ENCODE data around the gene PRKCE. TPM values are rescaled to one million over a fixed set of nuclear protein-coding genes. Genes with fewer than 3 reads are reported as not detected.

PRKCE gene
- polyA plus RNA-seq, 1 of the 3 experiments (the other 2 are of a cell fraction) = 16.3 TPM

DNA sequence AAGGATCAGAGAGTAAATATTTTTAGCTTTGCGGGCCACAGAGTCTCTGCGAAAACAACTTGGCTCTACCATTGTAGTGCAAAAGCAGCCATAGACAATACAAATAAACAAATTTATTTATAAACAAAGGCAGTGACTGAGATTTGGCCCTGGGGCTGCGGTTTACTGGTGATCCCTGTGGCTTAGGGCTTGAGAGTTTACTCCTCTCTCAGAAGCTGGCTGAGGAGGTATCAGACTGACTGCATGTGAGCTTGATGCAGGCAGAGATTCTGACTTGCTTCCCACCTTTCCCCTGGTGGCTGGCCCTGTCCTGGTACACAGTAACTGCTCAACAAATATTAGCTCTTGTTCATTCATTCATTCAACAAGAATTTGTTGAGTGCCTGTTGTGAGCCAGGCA, 81.5 kb downstream of the PRKCE start:
- H3K27me3 ChIP-seq (ENCODE audit: insufficient read depth) = no peaks in the 10 kb centered on the region
- no peaks in the 10 kb centered on the region for H4K20me1 ChIP-seq (ENCODE audit: insufficient read depth)
- no peak overlapping the region for H3K9ac ChIP-seq
- no peak for DNase-seq
- no peak for TF ChIP-seq FOSL2 (IDR thresholded peaks at IDR 0.05; ENCODE audit: borderline replicate concordance, low read depth)
- TF ChIP-seq RXRA (IDR thresholded peaks at IDR 0.05; ENCODE audit: borderline replicate concordance, low read depth) = no peak
- no peak for TF ChIP-seq IRF3 (IDR thresholded peaks at IDR 0.05; ENCODE audit: low read depth, low read length)
- TF ChIP-seq, protein P1, sequence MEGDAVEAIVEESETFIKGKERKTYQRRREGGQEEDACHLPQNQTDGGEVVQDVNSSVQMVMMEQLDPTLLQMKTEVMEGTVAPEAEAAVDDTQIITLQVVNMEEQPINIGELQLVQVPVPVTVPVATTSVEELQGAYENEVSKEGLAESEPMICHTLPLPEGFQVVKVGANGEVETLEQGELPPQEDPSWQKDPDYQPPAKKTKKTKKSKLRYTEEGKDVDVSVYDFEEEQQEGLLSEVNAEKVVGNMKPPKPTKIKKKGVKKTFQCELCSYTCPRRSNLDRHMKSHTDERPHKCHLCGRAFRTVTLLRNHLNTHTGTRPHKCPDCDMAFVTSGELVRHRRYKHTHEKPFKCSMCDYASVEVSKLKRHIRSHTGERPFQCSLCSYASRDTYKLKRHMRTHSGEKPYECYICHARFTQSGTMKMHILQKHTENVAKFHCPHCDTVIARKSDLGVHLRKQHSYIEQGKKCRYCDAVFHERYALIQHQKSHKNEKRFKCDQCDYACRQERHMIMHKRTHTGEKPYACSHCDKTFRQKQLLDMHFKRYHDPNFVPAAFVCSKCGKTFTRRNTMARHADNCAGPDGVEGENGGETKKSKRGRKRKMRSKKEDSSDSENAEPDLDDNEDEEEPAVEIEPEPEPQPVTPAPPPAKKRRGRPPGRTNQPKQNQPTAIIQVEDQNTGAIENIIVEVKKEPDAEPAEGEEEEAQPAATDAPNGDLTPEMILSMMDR (IDR thresholded peaks at IDR 0.05) = no peak
- TF ChIP-seq TEAD4 (IDR thresholded peaks at IDR 0.05; ENCODE audit: borderline replicate concordance, insufficient read depth) = no peak
- no peak for TF ChIP-seq PBX3 (IDR thresholded peaks at IDR 0.05)
- no peak for TF ChIP-seq NFIC (IDR thresholded peaks at IDR 0.05; ENCODE audit: borderline replicate concordance)
- POLR2A ChIA-PET = interaction anchor here (1.1 kb wide), 1 partner anchor 51 kb away, joined by 3 read pairs; no protein-coding TSS in a partner anchor
- H3K9me2 ChIP-seq = no peaks in the 10 kb centered on the region
- H3K27ac ChIP-seq (ENCODE audit: low read depth in 2 of 2, low read length in 1 of 2) = no peak overlapping the region
- no peaks in the 10 kb centered on the region; the same call in 1 of the 2 replicates for H3K79me2 ChIP-seq (ENCODE audit: insufficient read depth)
- no peaks in the 10 kb centered on the region; a peak in 1 of 4 replicates for H3K4me1 ChIP-seq (ENCODE audit: control insufficient read depth in 1 of 2, insufficient read depth in 2 of 2, low read depth in 1 of 2, low read length in 1 of 2)
- WGBS (ENCODE audit: low lambda C conversion rate) = 95% methylated on average over 3 of the region's 3 CpGs
- no peaks in the 10 kb centered on the region for H3K9me3 ChIP-seq
- no peak overlapping the region for H2AFZ ChIP-seq (ENCODE audit: low read depth)
- no peaks in the 10 kb centered on the region for H3F3A ChIP-seq (replicated peaks; ENCODE audit: insufficient read depth)
- no peak overlapping the region for H3K4me3 ChIP-seq (ENCODE audit: low read depth in 2 of 2, low read length in 1 of 2)
- H3K36me3 ChIP-seq (replicated peaks in 1 of 2; ENCODE audit: control insufficient read depth in 1 of 2, insufficient read depth in 2 of 2, low read length in 1 of 2) = no peaks in the 10 kb centered on the region
- CTCF ChIA-PET = interaction anchor here (0.7 to 2.8 kb wide), 10 partner anchors 9 to 83 kb away, joined by 3 to 7 read pairs (median 3); no protein-coding TSS in a partner anchor
- H3K4me2 ChIP-seq = no peak overlapping the region

DNA sequence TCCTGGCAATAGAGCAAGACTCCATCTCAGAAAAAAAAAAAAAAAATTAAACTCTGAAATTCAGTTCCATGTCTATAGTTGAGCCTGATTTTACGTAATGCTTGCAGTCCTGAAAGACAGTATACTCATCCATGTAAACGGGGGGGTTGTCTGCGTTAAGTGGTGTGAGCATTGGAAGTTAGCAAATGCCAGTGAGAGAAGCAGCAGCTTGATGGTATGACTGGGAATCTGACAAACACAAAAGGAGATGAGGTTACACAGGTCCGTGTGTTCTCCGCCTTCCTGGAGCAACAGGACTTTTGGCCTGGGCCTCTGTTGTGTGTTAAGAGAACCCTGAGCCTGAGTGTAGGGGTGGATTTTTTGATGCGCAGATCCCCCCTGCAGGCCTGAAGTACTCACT, 82.9 kb downstream of the PRKCE start:
- Histone ChIP-seq H3K9me2 (no peaks in the 10 kb centered on the region), H3K9ac (no peak overlapping the region), H3K36me3 (replicated peaks in 1 of 2; ENCODE audit: control insufficient read depth in 1 of 2, insufficient read depth in 2 of 2, low read length in 1 of 2) (no peaks in the 10 kb centered on the region), H3K4me1 (ENCODE audit: control insufficient read depth in 1 of 2, insufficient read depth in 2 of 2, low read depth in 1 of 2, low read length in 1 of 2) (no peaks in the 10 kb centered on the region; a peak in 1 of 4 replicates), H3F3A (replicated peaks; ENCODE audit: insufficient read depth) (no peaks in the 10 kb centered on the region), H3K9me3 (no peaks in the 10 kb centered on the region), H3K79me2 (ENCODE audit: insufficient read depth) (no peaks in the 10 kb centered on the region; the same call in 1 of the 2 replicates), H3K27ac (ENCODE audit: low read depth in 2 of 2, low read length in 1 of 2) (no peak overlapping the region), H2AFZ (ENCODE audit: low read depth) (no peak overlapping the region), H3K4me3 (ENCODE audit: low read depth in 2 of 2, low read length in 1 of 2) (no peak overlapping the region), H3K27me3 (ENCODE audit: insufficient read depth) (no peaks in the 10 kb centered on the region), H4K20me1 (ENCODE audit: insufficient read depth) (no peaks in the 10 kb centered on the region), H3K4me2 (no peak overlapping the region)
- ChIA-PET POLR2A (interaction anchor here (1.1 kb wide), 1 partner anchor 49 kb away, joined by 3 read pairs; no protein-coding TSS in a partner anchor), CTCF (interaction anchor here (0.7 to 2.8 kb wide), 3 partner anchors 44 to 90 kb away, joined by 3 to 7 read pairs (median 3); no protein-coding TSS in a partner anchor)
- TF ChIP-seq TCF12 (IDR thresholded peaks at IDR 0.05) (no peak), TEAD4 (IDR thresholded peaks at IDR 0.05; ENCODE audit: borderline replicate concordance, insufficient read depth) (no peak), ZBTB33 (IDR thresholded peaks at IDR 0.05; ENCODE audit: borderline replicate concordance, low read depth) (no peak), CHD2 (IDR thresholded peaks at IDR 0.05; ENCODE audit: low read length, partially characterized antibody) (no peak), POLR2AphosphoS5 (IDR thresholded peaks at IDR 0.05; ENCODE audit: low read depth, low read length) (no peak), EP300 (IDR thresholded peaks at IDR 0.05; ENCODE audit: borderline replicate concordance in 1 of 2, low read depth in 1 of 2, low read length in 1 of 2) (no peak), SMC3 (IDR thresholded peaks at IDR 0.05; ENCODE audit: low read depth, low read length) (no peak)
- WGBS (ENCODE audit: low lambda C conversion rate) = 98% methylated on average over 6 of the region's 6 CpGs
- DNase-seq = no peak

All from SK-N-SH (cell line).